Breast epithelium (tissue), 3 donors: Measurements from ENCODE around the gene ATG2A.

Source experiments
- CTCF ChIP-seq, 3 donors: fragments of 450-650 bp; IDR thresholded peaks; one replicate each; pipeline ENCODE4 v1.5.1; 2016 to 2017; ENCODE audit warnings: antibody characterized with exemption in 3 of 3, mild to moderate bottlenecking in 3 of 3, moderate library complexity in 3 of 3
- POLR2A ChIP-seq: fragments of 450-650 bp; IDR thresholded peaks from one replicate; pipeline ENCODE4 v1.6.1; 2016; ENCODE audit warnings: antibody characterized with exemption, mild to moderate bottlenecking, moderate library complexity
- POLR2AphosphoS5 ChIP-seq, 3 donors: sonication (generic); formaldehyde crosslinking; IDR thresholded peaks; one replicate each; pipeline ENCODE4 v1.6.1; 2017; ENCODE audit warnings: antibody characterized with exemption in 3 of 3

- no peak for TF ChIP-seq CTCF (IDR thresholded peaks at IDR 0.05)
- no peak for TF ChIP-seq POLR2A
- TF ChIP-seq POLR2AphosphoS5 (IDR thresholded peaks at IDR 0.05), result no peak
Measured at GRCh38 chr11:64934682-64935358, 17.8 kb upstream of the ATG2A start.
